Testis (tissue), 2 donors: ENCODE data around the gene TEKT2.

Source experiments
- POLR2A ChIP-seq: fragments of 450-650 bp; IDR thresholded peaks from one replicate; pipeline ENCODE4 v1.6.1; 2017; ENCODE audit warnings: antibody characterized with exemption, mild to moderate bottlenecking, moderate library complexity
- TF ChIP-seq, protein P1 (sequence below), 3 experiments: fragments of 450-650 bp in 2 of 3; fragments of 200-600 bp in 1 of 3; sonication (generic) in 1 of 3; IDR thresholded peaks; one replicate each; pipeline ENCODE4 v1.5.1; 2016 to 2019; ENCODE audit warnings: antibody characterized with exemption in 3 of 3, mild to moderate bottlenecking in 2 of 3, moderate library complexity in 1 of 3

DNA sequence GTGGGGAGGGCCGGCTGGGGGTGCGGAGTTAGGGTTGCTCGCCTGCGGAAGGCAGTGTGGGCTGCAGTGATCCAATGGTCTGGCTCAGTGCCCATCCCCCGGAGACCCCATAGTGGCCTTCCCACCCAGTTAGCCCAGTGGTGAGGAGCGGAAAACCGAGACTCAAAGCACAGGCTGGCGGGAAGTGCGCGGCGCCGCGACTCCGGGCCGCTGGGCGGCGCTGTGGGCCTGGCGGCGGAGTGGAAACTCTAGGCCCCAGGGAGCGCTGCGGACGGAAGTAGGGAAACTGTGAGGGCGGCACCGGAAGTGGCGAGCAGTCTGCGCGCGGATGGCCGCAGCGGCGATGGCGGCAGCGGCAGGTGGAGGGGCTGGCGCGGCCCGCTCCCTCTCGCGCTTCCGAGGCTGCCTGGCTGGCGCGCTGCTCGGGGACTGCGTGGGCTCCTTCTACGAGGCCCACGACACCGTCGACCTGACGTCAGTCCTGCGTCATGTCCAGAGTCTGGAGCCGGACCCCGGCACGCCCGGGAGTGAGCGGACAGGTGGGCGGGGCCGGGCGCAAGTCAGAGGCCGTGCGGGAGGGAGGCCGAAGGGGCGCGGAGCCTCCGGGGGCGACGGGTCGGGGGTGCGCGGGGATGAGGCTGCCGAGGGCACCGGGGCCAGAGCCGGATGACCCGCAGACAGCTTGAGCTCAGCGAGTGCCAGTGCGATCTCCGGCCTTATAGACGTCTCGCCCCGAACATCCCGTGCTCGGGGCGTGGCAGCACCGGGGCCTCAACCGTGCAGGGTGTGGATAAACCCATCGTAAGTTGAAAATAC is 4.9 kb downstream of the TEKT2 start, which contains the start of gene ADPRS:
- TF ChIP-seq, protein P1, sequence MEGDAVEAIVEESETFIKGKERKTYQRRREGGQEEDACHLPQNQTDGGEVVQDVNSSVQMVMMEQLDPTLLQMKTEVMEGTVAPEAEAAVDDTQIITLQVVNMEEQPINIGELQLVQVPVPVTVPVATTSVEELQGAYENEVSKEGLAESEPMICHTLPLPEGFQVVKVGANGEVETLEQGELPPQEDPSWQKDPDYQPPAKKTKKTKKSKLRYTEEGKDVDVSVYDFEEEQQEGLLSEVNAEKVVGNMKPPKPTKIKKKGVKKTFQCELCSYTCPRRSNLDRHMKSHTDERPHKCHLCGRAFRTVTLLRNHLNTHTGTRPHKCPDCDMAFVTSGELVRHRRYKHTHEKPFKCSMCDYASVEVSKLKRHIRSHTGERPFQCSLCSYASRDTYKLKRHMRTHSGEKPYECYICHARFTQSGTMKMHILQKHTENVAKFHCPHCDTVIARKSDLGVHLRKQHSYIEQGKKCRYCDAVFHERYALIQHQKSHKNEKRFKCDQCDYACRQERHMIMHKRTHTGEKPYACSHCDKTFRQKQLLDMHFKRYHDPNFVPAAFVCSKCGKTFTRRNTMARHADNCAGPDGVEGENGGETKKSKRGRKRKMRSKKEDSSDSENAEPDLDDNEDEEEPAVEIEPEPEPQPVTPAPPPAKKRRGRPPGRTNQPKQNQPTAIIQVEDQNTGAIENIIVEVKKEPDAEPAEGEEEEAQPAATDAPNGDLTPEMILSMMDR (IDR thresholded peaks at IDR 0.05) = peak; percentile 97 to 99 (median 99)
- TF ChIP-seq POLR2A = peak; percentile 46
